Measurements from ENCODE around the gene ELAVL3. TPM values are rescaled to one million over a fixed set of nuclear protein-coding genes. Genes with fewer than 3 reads are reported as not detected.
"Not testable (repeated sequence)": the region's sequence is repeated elsewhere in the genome, so short reads cannot be mapped to it uniquely, and the experiment has no call there.

ELAVL3 gene
- total RNA-seq, 4 donors from 2014 or later: not detected

GRCh38 chr19:11458236-11458900 is 22.5 kb downstream of the ELAVL3 start:
- H3K9me3 ChIP-seq: no peaks in the 10 kb centered on the region
- peaks cover 0 to 16% of the 10 kb centered on the region in 2 donors for H3K27me3 ChIP-seq
- H3K4me1 ChIP-seq: no peaks in the 10 kb centered on the region
- 86 to 88% methylated on average over 19 of the region's 19 CpGs for WGBS, 2 donors
- no peaks in the 10 kb centered on the region for H3K36me3 ChIP-seq
- TF ChIP-seq EP300 (IDR thresholded peaks at IDR 0.05) (no peak), CTCF (IDR thresholded peaks at IDR 0.05) (no peak), POLR2A (IDR thresholded peaks at IDR 0.05) (no peak)
- H3K27ac ChIP-seq: no peak overlapping the region
- no peak for DNase-seq (ENCODE audit: low spot score in 2 of 2)
- no peak overlapping the region for H3K4me3 ChIP-seq

GRCh38 chr19:11457831-11458230 is 23.0 kb downstream of the ELAVL3 start:
- WGBS, 2 donors: 78 to 86% methylated on average over 18 to 20 of the region's 20 CpGs
- Histone ChIP-seq H3K9me3 (no peaks in the 10 kb centered on the region), H3K27ac (no peak overlapping the region), H3K4me1 (peaks cover 0 to 1% (median 0%) of the 10 kb centered on the region in 4 donors), H3K36me3 (no peaks in the 10 kb centered on the region), H3K27me3 (peaks cover 0 to 21% of the 10 kb centered on the region in 2 donors), H3K4me3 (no peak overlapping the region)
- TF ChIP-seq POLR2A (IDR thresholded peaks at IDR 0.05): no peak
- no peak for TF ChIP-seq CTCF (IDR thresholded peaks at IDR 0.05)
- TF ChIP-seq EP300 (IDR thresholded peaks at IDR 0.05): no peak
- no peak for DNase-seq (ENCODE audit: low spot score in 2 of 2)

GRCh38 chr19:11457115-11457514 is 23.7 kb downstream of the ELAVL3 start:
- Histone ChIP-seq H3K27me3 (peaks cover 0 to 25% of the 10 kb centered on the region in 2 donors), H3K36me3 (no peaks in the 10 kb centered on the region), H3K4me3 (no peak overlapping the region), H3K9me3 (no peaks in the 10 kb centered on the region), H3K4me1 (peaks cover 0 to 8% (median 0%) of the 10 kb centered on the region in 4 donors), H3K27ac (no peak overlapping the region)
- DNase-seq (ENCODE audit: low spot score in 2 of 2): no peak
- 8 to 23% methylated on average over 3 to 10 of the region's 18 CpGs for WGBS, 2 donors
- no peak for TF ChIP-seq POLR2A (IDR thresholded peaks at IDR 0.05)
- no peak for TF ChIP-seq EP300 (IDR thresholded peaks at IDR 0.05)
- TF ChIP-seq CTCF (IDR thresholded peaks at IDR 0.05): no peak

GRCh38 chr19:11456659-11457058 is 24.2 kb downstream of the ELAVL3 start:
- H3K4me3 ChIP-seq: no peak overlapping the region
- no peaks in the 10 kb centered on the region for H3K36me3 ChIP-seq
- no peak for DNase-seq (ENCODE audit: low spot score in 2 of 2)
- TF ChIP-seq EP300 (IDR thresholded peaks at IDR 0.05) (no peak), CTCF (IDR thresholded peaks at IDR 0.05) (no peak), POLR2A (IDR thresholded peaks at IDR 0.05) (no peak)
- no peaks in the 10 kb centered on the region for H3K9me3 ChIP-seq
- H3K27me3 ChIP-seq: peaks cover 0 to 27% of the 10 kb centered on the region in 2 donors
- H3K4me1 ChIP-seq: peaks cover 0 to 13% (median under 1%) of the 10 kb centered on the region in 4 donors
- WGBS, 2 donors: 82 to 90% methylated on average over 7 of the region's 7 CpGs
- H3K27ac ChIP-seq: no peak overlapping the region

- WGBS, 2 donors: 81 to 92% methylated on average over 9 of the region's 9 CpGs
- H3K4me3 ChIP-seq; H3K9me3 ChIP-seq; H3K36me3 ChIP-seq; DNase-seq (ENCODE audit: low spot score in 2 of 2); H3K27ac ChIP-seq: not testable (repeated sequence)
- H3K27me3 ChIP-seq: peaks cover 0 to 26% of the 10 kb centered on the region in 2 donors
- H3K4me1 ChIP-seq: peaks cover 0 to 16% (median 2%) of the 10 kb centered on the region in 4 donors
These were observed 25.7 kb downstream of the ELAVL3 start for GRCh38 chr19:11455233-11455554.

Data from tibial nerve (tissue), 4 donors.